Epidermal melanocyte (primary cell): Measurements from ENCODE around the gene SGCA.

Experiments used
- DNase-seq: peaks from one replicate; pipeline ENCODE4 v3.0.0; 2011; ENCODE audit warnings: low spot score; ENCODE audit not compliant: insufficient read length

SGCA gene

GRCh38 chr17:50221864-50222545 lies 56.2 kb downstream of the SGCA start:
- DNase-seq, result peak; percentile 58

- no peak for DNase-seq
Measured at GRCh38 chr17:50222922-50223321, 57.1 kb downstream of the SGCA start.
